Subcutaneous adipose tissue (tissue), 4 donors: ENCODE results near the gene SFR1. TPM values are rescaled to one million over a fixed set of nuclear protein-coding genes. Genes with fewer than 3 reads are reported as not detected.

ENCODE experiments used
- CTCF ChIP-seq: fragments of 450-650 bp; IDR thresholded peaks from one replicate; pipeline ENCODE4 v1.5.1; 2016; ENCODE audit warnings: low read depth, mild to moderate bottlenecking, control low read depth, antibody characterized with exemption, moderate library complexity
- total RNA-seq, 4 donors: library from RNA; depleted of rRNA; stranded (reverse); fragments of >200 nt; gene quantifications; one replicate each; pipeline ENCODE4 v1.1.0, GENCODE V29; 2016

SFR1 gene
- total RNA-seq: 10 to 100 TPM in 1 of 4 donors, 1 to 10 TPM in 3; 7.3 to 10.9 (median 8.4) TPM

GRCh38 chr10:104121485-104122224 is at the start of gene SFR1:
TSS of gene SFR1 (plus strand) at chr10:104122171. CDS start at chr10:104122184, 13 bp downstream.
- TF ChIP-seq CTCF: no peak

- no peak for TF ChIP-seq CTCF
Observed at GRCh38 chr10:104072786-104073185, 49.2 kb upstream of the SFR1 start.

GRCh38 chr10:104074505-104074904 is 47.5 kb upstream of the SFR1 start:
- TF ChIP-seq CTCF: no peak

GRCh38 chr10:104076743-104077160 is 45.2 kb upstream of the SFR1 start:
- no peak for TF ChIP-seq CTCF

- TF ChIP-seq CTCF: no peak
Observed at GRCh38 chr10:104077247-104077646, 44.7 kb upstream of the SFR1 start.

- no peak for TF ChIP-seq CTCF
Observed at GRCh38 chr10:104077663-104078151, 44.3 kb upstream of the SFR1 start.

GRCh38 chr10:104080762-104081161 is 41.2 kb upstream of the SFR1 start:
- TF ChIP-seq CTCF: no peak
